Left lobe of liver (tissue), 2 donors: ENCODE results near the gene DCLRE1B. TPM values are rescaled to one million over a fixed set of nuclear protein-coding genes. Genes with fewer than 3 reads are reported as not detected.
"Not testable (repeated sequence)": the region's sequence is repeated elsewhere in the genome, so short reads cannot be mapped to it uniquely, and the experiment has no call there.

ENCODE experiments used
- ATAC-seq: fragments of 200-7000 bp; cut with Tn5 transposase; one replicate; pipeline ENCODE4 v1.9.1; 2020; ENCODE audit warnings: mild to moderate bottlenecking, moderate library complexity
- DNase-seq: peaks from one replicate; pipeline ENCODE4 v3.0.0-alpha.2; 2020; ENCODE audit warnings: low spot score
- total RNA-seq: library from RNA; stranded (reverse); gene quantifications from one replicate; pipeline ENCODE4 v1.2.1, GENCODE V29; 2021
- donor health status: DM: no; HTN: no; CAD: no; lungs with moderate emphysema.
- donor health status: DM: no; HTN: yes; CAD: no.

DCLRE1B gene
- total RNA-seq, 1 donor from 2014 or later = 1.6 TPM

- DNase-seq (no peak), ATAC-seq (no peak)
Measured at GRCh38 chr1:113946112-113946511, 41.0 kb downstream of the DCLRE1B start.

GRCh38 chr1:113946678-113947387, 41.7 kb downstream of the DCLRE1B start:
- ATAC-seq (peak; percentile 43), DNase-seq (no peak)

- DNase-seq = no peak
- ATAC-seq = peak; percentile 30
Measured at GRCh38 chr1:113947388-113948107, 42.4 kb downstream of the DCLRE1B start.

GRCh38 chr1:113948151-113948550, 43.0 kb downstream of the DCLRE1B start:
- ATAC-seq, DNase-seq: not testable (repeated sequence)

- peak; percentile 75 for DNase-seq
- peak; percentile 78 for ATAC-seq
Measured at GRCh38 chr1:113949007-113949406, 43.9 kb downstream of the DCLRE1B start.

GRCh38 chr1:113950908-113951307, 45.8 kb downstream of the DCLRE1B start:
- ATAC-seq (no peak), DNase-seq (no peak)

- no peak for DNase-seq
- ATAC-seq = no peak
Measured at GRCh38 chr1:113951719-113952118, 46.6 kb downstream of the DCLRE1B start.

GRCh38 chr1:113957984-113958383, 52.9 kb downstream of the DCLRE1B start:
- ATAC-seq = no peak

GRCh38 chr1:113958691-113959090, 53.6 kb downstream of the DCLRE1B start:
- DNase-seq = no peak
- ATAC-seq = no peak

More at GRCh38 chr1:113957984-113958383, 52.9 kb downstream of the DCLRE1B start:
- DNase-seq = no peak

- peak; percentile 48 for ATAC-seq
- no peak for DNase-seq
Measured at GRCh38 chr1:113963281-113963906, 58.3 kb downstream of the DCLRE1B start.

Other genes with a start within 250 kb of the DCLRE1B start
- 6.5 TPM for gene PHTF1, start 145.8 kb upstream of the DCLRE1B start, total RNA-seq
- gene RSBN1, start 92.8 kb upstream of the DCLRE1B start, total RNA-seq = 5.7 TPM
- 0.38 TPM for gene PTPN22, start 33.6 kb upstream of the DCLRE1B start, total RNA-seq
- 0.13 TPM for gene BCL2L15, start 17.7 kb upstream of the DCLRE1B start, total RNA-seq
- 6.4 TPM for gene AP4B1, start 527 bp upstream of the DCLRE1B start, total RNA-seq
- gene HIPK1, start 24.0 kb downstream of the DCLRE1B start, total RNA-seq = 27.1 TPM
- gene OLFML3, start 74.1 kb downstream of the DCLRE1B start, total RNA-seq = 3.7 TPM
- 0.08 TPM for gene SYT6, start 248.5 kb downstream of the DCLRE1B start, total RNA-seq